GM21529 (cell line): ENCODE results near the gene INTS13.
"Not testable (repeated sequence)": the region's sequence is repeated elsewhere in the genome, so short reads cannot be mapped to it uniquely, and the experiment has no call there.

ENCODE experiments used
- ATAC-seq: cut with Tn5 transposase; IDR thresholded peaks from one replicate; pipeline ENCODE4 v1.9.1; 2021; ENCODE audit not compliant: unreplicated experiment

Gene INTS13

DNA sequence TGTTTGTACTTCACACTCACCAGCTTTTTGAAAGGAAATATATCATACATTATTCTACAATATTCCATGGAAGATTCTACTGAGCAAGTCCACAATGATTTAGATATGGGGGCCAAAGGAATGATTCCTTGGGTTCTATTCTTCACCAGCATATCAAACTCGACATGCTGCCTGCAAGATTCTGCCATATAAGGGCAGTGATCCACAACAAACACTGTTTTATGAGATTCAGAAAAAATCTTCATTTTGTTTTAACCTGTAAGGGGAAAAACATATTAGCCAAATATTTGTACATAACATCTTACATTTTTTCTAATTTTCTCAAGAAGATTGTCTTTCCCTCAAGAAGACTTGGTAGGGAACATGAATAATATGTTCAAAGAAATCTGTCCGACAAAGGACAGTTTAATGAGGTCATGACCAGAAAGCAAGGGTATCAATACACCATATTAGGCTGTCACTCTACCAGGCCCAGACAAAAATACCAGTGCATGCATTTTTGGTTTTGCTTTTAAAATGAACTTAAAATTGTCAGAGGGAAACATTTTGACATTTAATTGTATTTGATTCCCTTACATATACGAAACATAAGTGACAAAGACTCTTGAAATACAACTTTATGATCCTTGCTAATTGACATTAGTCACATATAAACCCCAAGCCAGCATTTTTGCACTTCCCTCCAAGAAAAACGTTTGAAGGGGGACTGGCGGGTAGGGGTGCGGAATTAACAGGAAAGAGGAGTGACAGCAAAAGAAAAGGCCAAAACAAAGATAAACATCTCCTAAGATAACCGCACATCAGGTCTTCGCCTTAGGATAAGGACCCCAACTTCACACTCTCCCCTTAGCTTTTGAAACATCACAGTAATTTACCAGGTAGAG lies 980 bp downstream of the INTS13 start:
- no peak for ATAC-seq

DNA sequence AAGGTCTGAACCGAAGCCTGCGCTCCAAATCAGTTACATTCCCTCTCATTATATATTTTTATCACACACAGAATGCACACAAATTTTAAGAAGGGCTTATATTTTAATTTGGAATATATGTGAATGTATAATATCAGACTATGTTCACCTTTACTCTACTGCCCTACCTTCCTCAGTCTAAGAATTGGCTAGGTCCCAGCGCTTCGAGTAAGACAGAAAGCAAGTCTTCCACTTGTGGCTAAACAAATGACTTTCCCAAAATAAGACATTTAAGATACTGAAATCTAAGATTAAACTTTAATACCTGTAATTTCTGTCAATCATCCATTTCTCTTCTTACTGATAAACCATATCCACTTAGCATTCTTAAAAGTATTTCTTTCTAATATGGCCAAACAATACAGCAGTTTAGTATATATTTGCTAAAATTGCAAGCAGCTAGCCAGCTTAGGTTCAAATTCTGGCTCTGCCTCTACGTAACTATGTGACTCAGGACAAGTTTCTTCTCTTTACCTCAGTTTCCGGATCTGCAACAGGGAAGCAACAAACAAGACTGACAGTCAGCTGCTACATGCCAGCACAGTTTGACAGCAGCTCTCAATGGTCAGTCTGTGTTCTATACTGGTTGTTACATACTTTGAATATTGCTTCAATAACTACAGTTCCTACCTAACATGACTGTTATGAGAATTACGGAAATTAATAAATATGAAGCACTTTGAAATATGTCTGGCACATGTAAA lies 2.0 kb downstream of the INTS13 start:
- ATAC-seq: no peak

DNA sequence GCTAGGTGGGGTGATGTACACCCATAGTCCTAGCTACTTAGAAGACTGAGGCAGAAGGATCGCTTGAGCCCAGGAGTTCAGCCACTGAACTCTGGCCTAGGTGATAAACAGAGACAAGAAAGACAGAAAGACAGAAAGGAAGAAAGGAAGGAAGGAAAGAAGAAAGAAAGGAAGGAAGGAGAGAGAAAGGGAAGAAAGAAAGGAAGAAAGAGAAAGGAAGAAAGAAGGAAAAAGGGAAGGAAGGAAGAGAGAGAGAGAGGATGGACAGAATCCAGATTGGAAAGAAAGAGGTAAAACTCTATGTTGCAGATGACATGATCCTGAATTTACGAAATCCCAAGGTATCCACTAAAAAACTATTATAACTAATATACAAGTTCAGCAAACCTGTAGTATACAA lies 8.2 kb downstream of the INTS13 start:
- no peak for ATAC-seq

DNA sequence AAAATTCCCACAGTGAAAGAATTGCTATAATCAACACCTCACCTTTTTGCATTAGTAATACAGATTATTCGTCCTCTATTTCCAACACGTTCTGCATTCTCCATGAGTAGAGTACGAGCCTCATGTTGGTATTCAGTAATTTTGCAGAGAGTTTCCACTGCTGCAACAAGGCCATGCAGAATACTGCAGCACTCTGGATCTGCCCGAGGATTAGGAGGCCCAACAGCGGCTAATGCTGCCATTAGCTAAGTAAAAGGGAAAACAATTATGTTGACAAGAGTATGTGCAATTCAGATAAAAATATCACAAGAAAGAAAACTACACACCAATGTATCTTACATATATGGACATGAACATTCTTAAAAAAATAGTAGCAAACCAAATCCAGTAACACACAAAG lies 9.1 kb downstream of the INTS13 start:
- no peak for ATAC-seq

DNA sequence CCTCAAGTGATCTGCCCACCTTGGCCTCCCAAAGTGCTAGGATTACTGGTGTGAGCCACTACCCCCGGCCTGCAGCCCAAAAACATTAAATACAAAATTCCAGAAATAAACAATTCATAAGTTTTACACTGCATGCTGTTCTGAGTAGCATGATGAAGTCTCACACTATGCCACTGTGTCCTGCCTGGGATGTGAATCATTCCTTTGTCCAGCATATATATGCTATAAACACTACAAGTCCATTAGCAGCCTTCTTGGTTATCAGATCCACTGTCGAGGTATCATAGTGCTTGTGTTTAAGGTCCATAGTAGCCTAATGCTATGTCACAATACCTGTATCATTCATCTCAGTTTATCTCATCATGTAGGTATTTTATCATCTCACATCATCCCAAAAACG lies 15.9 kb downstream of the INTS13 start:
- ATAC-seq: no peak

DNA sequence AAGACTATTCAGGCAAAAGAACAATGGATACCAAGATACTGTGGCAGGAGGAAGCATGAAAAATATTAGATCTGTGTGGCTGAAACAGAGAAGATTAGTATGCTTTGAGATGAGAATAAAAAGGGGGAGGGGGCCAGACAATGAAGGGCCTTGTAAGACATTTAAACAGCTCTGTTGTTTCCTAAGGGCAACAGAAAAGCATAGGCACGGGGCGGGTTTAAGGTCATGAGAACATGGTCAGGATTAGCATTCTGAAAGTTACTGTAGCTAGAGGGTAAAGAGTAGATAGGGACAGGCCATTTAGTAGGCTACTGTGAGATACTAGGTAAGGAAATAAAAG lies 18.6 kb downstream of the INTS13 start:
- no peak for ATAC-seq

DNA sequence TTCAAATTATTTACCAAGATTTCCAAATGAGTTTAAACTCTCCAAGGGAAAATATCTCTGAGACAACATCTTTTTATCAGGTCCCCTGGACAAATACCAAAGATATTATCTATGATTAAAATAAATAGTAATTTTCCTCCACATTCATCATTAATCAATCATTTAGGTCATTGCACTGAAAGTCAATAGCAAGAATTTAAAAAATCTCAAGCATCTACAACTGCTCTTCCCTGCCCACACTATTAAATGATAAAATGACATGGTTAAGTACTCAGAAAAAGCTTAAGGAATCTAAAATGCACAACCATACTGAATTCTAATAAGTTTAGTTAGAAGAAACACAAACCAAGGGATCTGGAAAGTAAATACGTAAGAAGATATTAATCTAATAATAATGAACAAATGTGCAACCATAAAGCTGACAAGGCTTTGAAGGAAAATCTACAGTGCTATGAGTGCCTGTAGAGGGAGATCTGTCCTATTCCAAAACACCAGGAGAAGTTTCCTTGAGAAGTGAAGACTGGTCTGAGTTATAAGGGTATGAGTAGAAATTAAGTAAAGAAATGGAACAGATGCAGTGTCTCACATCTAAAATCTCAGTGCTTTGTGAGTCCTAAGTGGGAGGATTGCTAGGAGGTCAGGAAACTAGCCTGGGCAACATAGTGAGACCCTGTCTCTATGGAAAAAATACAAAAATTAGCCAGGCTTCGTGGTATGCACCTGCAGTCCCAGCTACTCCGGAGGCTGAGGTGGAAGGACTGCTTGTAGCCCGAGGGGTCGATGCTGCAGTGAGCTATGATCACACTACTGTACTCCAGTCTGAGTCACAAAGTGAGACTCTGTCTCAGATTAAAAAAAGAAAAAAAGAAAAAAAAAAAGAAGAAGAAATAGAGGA lies 19.2 kb downstream of the INTS13 start:
- no peak for ATAC-seq

DNA sequence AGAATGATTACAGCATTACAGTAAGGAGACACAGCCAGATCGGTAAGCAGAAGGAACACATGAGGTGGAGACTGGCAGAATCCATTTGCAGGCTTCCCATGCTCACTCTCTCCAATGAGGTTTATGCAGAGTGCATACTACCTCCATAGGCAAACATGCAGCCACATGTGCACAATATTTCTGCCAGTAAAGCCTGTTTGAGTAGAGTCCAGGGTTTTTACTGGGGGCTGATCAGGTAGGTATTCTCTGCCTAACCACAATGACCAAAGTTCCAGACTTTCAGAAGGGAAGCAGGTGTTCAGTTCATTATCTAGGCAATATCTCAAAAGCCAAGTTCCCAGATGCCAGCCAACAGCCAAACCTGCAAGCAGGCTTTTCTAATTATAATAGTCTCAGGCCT lies 31.1 kb downstream of the INTS13 start:
- no peak for ATAC-seq

DNA sequence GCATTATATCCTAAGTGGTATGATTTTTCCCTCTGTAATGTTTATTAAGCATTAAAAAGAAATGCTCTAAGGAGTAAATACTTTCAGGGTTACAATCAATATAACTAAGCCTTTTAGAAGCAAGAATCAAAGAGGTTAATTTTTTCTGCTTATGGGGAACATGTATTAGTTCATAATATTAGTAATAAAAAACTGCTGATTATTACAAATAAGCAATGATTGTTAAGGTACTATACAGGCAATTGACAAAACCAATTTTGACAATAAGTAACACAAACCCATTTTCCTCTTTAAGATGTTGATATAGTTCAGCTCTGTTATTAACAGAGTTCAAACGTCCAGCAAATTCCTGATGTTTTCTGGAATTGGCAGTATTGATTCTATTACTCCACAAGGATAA lies 31.8 kb downstream of the INTS13 start:
- no peak for ATAC-seq

DNA sequence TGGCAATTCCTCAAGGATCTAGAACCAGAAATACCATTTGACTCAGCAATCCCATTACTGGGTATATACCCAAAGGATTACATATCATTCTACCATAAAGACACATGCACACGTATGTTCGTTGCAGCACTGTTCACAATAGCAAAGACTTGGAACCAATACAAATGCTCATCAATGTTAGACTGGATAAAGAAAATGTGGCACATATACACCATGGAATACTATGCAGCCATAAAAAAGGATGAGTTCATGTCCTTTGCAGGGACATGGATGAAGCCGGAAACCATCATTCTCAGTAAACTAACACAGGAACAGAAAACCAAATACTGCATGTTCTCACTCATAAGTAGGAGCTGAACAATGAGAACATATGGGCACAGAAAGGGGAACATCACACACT lies 34.4 kb downstream of the INTS13 start:
- ATAC-seq: not testable (repeated sequence)

DNA sequence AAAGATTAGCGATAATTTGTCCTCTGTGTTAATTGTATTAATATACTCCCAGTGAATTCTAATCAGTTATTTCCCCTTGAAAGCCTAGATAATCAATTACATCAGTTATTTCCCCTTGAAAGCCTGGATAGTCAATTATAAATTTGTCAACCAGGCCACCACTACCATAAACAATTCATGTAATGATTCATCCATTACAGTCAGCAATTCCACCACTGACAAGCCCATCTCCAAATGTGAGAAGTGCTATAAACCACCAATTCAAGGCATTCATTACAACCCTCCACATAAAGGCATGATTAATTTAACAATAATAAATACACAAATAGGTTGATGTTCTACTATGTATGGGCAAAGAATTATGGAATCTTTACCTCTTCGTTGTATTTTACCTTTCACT lies 40.9 kb downstream of the INTS13 start:
- no peak for ATAC-seq

DNA sequence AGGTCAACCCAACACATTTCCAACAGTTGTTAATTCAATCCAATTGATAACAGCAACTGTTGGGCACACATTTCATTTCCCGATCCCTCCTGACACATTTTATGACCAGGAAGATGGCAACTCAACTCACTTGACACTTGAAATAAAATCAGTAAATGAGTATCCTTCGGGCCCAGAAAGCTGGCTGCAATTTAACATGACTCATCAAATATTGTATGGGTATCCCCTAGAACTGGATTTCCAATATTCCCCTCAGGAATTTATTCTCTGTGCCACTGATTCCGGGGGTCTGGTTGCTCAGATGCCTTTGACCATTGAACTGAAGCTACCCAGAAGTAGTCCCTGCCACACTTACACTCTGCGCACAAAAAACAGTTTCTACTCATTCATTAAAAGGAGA lies 42.1 kb downstream of the INTS13 start:
- no peak for ATAC-seq

DNA sequence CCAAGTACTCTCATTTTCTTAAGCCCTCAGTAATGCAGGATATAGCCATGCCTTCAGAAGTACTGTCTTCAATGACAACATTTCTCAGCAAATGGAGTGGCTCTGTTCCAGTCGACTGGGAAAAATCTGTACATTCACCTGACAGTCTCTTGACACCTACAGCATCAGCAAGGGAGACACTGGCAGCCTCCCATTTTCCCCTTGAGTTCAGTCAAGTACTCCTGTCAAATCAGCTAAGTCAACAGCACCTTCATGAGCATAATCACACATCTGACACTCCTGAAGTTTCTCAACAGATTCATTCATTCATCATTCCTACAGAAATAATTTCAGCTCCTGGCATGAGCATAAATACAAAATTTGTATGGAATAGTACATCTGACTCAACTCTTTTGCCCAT lies 46.1 kb downstream of the INTS13 start:
- ATAC-seq: no peak

DNA sequence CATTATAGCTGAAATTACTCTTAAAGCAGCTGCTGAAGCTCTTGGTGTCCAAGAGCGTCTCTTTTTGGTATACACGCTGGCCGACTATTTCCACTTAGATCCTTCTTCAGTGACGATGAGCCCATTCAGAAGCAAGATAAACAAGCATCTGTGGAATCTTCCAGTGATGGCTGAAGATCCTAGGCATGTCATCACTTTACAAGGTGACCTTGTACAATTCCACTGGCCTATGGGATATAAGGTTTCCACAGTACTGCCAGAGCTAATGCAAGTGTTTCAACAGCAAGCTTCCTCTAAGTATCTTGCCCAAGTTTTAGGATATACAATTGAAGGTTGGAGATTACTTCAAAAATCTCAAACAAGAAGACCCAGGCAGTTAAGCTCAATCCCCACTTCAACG lies 47.0 kb downstream of the INTS13 start:
- ATAC-seq: no peak

DNA sequence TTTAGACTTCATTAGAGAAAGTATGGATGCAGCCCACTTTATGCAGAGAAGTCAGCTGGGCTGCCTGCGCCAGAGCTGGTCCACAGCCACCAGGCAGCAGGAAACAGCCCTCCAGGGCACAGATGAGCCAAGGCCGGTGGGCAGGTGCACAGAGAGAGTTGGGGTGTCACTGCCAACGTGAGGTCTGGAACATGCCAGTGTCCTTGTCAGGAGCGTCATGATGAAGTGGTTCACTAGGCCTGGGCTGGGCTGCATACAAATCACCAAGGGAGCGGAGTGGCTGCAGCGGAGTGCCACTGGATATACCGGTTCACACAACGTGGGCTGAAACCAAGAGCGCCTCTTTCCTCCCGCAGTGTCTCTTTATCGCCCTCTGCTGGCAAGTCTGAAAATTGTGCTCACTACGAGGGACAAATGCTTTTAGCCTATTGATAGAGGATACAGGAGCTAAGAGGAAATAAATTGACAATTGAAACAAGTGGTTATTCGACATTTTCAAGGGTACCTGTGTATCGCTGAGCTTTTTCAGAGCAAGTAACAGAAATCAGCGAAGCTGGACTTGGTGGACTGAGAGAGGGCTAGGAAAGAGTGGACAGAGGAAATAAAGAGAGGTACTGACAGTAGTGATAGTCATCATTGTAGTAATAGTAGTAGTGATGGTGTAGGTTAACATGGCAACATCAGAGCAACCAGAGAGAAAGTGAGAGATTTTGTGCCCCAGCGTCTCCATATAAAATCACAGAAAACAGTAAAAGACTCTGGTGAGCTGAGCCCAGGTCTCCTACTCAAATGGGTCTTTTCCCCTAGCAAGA lies 52.8 kb downstream of the INTS13 start:
- ATAC-seq: peak; percentile 88

DNA sequence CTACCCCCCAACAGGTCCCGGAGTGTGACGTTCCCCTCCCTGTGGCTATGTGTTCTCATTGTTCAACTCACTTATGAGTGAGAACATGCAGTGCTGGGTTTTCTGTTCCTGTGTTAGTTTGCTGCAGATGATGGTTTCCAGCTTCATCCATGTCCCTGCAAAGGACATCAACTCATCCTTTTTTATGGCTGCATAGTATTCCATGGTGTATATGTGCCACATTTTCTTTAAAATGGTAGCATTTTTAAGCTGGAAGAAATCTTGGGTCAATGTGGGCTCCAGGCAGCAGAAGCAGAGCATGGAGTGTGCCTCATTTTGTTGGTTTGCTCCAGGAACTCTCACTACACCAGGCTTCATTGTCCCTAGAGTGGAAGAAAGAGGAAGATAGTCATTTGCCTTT lies 57.2 kb downstream of the INTS13 start:
- no peak for ATAC-seq

DNA sequence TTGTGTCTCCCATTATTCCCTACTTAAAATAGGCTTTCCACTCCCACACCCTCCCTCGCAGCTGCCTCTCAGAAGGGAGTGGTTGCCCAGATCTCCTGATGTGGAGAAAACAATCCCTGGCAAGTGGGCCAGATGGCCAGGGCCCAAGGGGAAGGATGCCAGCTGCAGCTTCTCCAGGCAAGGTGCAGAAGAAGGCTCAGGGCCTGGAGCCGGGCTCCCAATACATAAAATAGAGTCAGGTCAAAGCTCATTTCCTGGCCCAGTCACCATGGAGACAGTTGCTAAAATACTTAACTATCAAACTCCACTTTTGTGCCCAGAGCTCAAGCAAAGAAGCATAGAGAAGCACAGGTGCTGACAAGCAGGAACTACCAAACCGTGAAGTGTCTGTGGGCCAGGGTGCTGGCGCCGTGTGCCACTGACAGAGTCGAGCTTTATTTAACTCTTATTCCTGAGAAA lies 59.1 kb downstream of the INTS13 start:
- peak; percentile 52 for ATAC-seq

DNA sequence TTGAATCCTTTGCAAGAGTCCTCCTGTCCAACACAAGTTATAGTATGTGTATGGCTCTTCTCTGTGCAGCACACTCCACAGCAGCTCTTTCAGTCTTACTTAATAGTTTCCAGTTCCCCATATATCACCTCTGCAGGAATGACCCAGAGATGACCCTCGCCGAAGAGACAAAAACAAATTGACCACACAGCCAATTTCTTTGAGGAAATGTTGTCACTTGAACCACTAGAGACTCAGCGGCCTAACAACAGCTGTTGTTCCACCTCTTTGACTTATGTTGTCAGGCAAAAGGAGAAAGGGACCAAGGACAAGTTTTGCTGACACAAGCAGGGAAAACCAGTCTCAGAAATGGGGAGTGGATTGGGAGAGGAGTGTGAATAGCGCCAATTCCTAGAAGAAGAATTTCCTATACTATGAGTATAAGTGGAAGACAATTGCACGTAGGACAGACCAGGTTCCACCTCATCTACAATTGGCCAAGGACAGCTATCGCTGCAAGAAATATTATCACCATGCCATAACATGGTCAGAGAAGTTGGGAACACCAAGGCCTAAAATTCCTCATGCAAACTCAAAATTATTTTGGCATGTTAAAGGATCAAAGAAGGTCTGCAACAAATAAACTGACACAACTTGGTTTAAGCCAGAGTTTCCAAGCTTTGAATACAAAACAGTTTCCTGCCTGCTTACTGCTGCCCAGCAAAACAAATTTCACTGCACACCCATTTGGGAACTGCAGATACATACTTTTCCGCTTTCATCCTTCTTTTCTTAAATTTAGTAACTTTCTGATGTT lies 63.1 kb downstream of the INTS13 start:
- ATAC-seq: peak; percentile 57

DNA sequence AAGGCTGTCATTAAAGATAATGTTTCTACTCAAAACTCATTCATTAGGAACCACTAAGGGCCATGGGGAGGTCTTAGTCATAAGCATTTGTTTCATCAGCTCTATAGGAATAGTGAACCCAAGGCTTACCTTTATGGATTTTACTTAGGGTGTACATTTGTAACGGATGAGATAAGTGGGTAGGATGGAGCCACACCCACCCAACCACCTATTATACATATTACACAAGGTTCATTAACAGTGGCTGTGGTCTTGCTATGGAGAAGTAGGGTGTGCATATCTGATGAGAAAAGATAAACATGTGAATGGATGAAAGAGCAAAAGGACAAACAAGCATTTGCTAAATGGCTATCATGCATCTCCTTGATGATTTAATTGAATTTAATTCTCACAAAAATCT lies 65.2 kb downstream of the INTS13 start:
- no peak for ATAC-seq

DNA sequence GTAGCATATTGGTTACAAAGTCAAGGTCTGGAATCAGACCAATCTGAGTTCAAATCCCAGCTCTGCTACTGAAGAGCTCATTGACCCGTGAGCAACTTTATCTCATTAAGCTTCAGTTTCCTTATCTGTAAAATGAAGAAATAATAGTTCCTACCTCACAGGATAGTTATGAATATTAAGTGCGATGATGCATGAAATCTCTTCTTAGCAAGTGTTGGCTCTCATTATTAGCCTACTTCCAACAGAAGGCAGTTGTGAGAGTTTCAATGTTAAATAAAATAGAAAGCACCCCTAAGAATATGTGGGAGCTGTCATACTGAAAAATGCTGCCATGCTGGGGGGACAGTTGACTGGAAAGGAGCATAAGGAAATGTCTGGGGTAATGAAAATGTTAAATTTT lies 65.8 kb downstream of the INTS13 start:
- ATAC-seq: no peak
